Activated naive CD4-positive, alpha-beta T cell treated with Interleukin-2 at 50 U/mL for 16 hours (primary cell): Measurements from ENCODE around the gene SLITRK6.
"Not testable (repeated sequence)": the region's sequence is repeated elsewhere in the genome, so short reads cannot be mapped to it uniquely, and the experiment has no call there.

Source experiments
- DNase-seq: peaks from one replicate; pipeline ENCODE4 v3.0.0-alpha.2; 2020

SLITRK6 gene

GRCh38 chr13:85799097-85799582 is at the start of gene SLITRK6:
SLITRK6 (minus strand) TSS chr13:85799419; CDS start chr13:85796508, 2,911 bp downstream.
- no peak for DNase-seq

GRCh38 chr13:85847012-85847411 is 47.8 kb upstream of the SLITRK6 start:
- no peak for DNase-seq

GRCh38 chr13:85841427-85841826 is 42.2 kb upstream of the SLITRK6 start:
- DNase-seq: no peak

GRCh38 chr13:85833921-85834320 is 34.7 kb upstream of the SLITRK6 start:
- DNase-seq: no peak

- no peak for DNase-seq
Observed at GRCh38 chr13:85828094-85828684, 29.0 kb upstream of the SLITRK6 start.

GRCh38 chr13:85825454-85825853 is 26.2 kb upstream of the SLITRK6 start:
- DNase-seq: no peak

GRCh38 chr13:85823832-85824231 is 24.6 kb upstream of the SLITRK6 start:
- DNase-seq: no peak

- no peak for DNase-seq
Observed at GRCh38 chr13:85819513-85819912, 20.3 kb upstream of the SLITRK6 start.

- DNase-seq: no peak
Observed at GRCh38 chr13:85816413-85816812, 17.2 kb upstream of the SLITRK6 start.

GRCh38 chr13:85812282-85812681 is 13.1 kb upstream of the SLITRK6 start:
- no peak for DNase-seq

GRCh38 chr13:85808811-85809210 is 9.6 kb upstream of the SLITRK6 start:
- no peak for DNase-seq

- DNase-seq: no peak
Observed at GRCh38 chr13:85806553-85807175, 7.4 kb upstream of the SLITRK6 start.

- DNase-seq: no peak
Observed at GRCh38 chr13:85798556-85798955, 663 bp downstream of the SLITRK6 start.

- no peak for DNase-seq
Observed at GRCh38 chr13:85797311-85797710, 1.9 kb downstream of the SLITRK6 start.

GRCh38 chr13:85785205-85785604 is 14.0 kb downstream of the SLITRK6 start:
- no peak for DNase-seq

GRCh38 chr13:85772367-85772766 is 26.9 kb downstream of the SLITRK6 start:
- DNase-seq: no peak

- no peak for DNase-seq
Observed at GRCh38 chr13:85771856-85772255, 27.4 kb downstream of the SLITRK6 start.

- DNase-seq: no peak
Observed at GRCh38 chr13:85768946-85769345, 30.3 kb downstream of the SLITRK6 start.

- DNase-seq: no peak
Observed at GRCh38 chr13:85755123-85755522, 44.1 kb downstream of the SLITRK6 start.

- DNase-seq: not testable (repeated sequence)
Observed at GRCh38 chr13:85743201-85743770, 55.9 kb downstream of the SLITRK6 start.
